Measurements from ENCODE around the gene SRSF10. TPM values are rescaled to one million over a fixed set of nuclear protein-coding genes. Genes with fewer than 3 reads are reported as not detected.

SRSF10 gene
- total RNA-seq, 1 donor from 2014 or later, result 93.7 TPM

- no peaks in the 10 kb centered on the region for H3K9me3 ChIP-seq
- TF ChIP-seq, protein P1, sequence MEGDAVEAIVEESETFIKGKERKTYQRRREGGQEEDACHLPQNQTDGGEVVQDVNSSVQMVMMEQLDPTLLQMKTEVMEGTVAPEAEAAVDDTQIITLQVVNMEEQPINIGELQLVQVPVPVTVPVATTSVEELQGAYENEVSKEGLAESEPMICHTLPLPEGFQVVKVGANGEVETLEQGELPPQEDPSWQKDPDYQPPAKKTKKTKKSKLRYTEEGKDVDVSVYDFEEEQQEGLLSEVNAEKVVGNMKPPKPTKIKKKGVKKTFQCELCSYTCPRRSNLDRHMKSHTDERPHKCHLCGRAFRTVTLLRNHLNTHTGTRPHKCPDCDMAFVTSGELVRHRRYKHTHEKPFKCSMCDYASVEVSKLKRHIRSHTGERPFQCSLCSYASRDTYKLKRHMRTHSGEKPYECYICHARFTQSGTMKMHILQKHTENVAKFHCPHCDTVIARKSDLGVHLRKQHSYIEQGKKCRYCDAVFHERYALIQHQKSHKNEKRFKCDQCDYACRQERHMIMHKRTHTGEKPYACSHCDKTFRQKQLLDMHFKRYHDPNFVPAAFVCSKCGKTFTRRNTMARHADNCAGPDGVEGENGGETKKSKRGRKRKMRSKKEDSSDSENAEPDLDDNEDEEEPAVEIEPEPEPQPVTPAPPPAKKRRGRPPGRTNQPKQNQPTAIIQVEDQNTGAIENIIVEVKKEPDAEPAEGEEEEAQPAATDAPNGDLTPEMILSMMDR (IDR thresholded peaks at IDR 0.05), result no peak
- intact Hi-C loops (cut with DNase I), result no loop called here
- no peak overlapping the region for H3K27ac ChIP-seq
- H3K4me3 ChIP-seq, result no peak overlapping the region
- no peak for ATAC-seq
- H3K4me1 ChIP-seq, result no peaks in the 10 kb centered on the region
- no peaks in the 10 kb centered on the region for H3K27me3 ChIP-seq (ENCODE audit: low read depth)
- no peak for DNase-seq
- no peaks in the 10 kb centered on the region for H3K36me3 ChIP-seq
Observed at GRCh38 chr1:23928789-23929188, 51.3 kb downstream of the SRSF10 start.

GRCh38 chr1:23927097-23927496 lies 53.0 kb downstream of the SRSF10 start:
- H3K9me3 ChIP-seq, result no peaks in the 10 kb centered on the region
- no peaks in the 10 kb centered on the region for H3K27me3 ChIP-seq (ENCODE audit: low read depth)
- H3K4me3 ChIP-seq, result no peak overlapping the region
- TF ChIP-seq, protein P1 (IDR thresholded peaks at IDR 0.05), result no peak
- H3K36me3 ChIP-seq, result no peaks in the 10 kb centered on the region
- no peak for ATAC-seq
- no peaks in the 10 kb centered on the region for H3K4me1 ChIP-seq
- H3K27ac ChIP-seq, result no peak overlapping the region
- intact Hi-C loops (cut with DNase I), result no loop called here
- DNase-seq, result no peak

DNA sequence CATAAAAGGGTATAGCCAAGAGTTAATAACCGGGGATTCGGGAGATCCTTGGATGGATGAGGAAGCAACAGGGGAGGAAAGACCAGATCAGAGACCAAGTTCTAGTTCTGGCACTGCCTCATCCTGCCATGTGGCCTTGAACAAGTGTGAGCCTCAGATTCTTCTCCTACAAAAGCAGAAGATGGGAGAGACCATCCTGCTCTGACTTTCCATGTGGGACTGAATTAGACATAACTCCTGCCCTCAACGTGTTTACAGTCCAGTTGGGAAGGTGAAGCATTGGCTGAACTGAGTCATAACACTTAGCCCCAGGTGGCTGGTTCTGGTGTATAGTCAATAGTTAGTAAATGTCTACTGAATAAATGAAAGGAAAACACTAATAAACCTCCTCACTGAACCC lies 54.8 kb downstream of the SRSF10 start:
- Histone ChIP-seq H3K36me3 (no peaks in the 10 kb centered on the region), H3K9me3 (no peaks in the 10 kb centered on the region), H3K27me3 (ENCODE audit: low read depth) (no peaks in the 10 kb centered on the region), H3K4me3 (no peak overlapping the region), H3K4me1 (peaks cover 7% of the 10 kb centered on the region), H3K27ac (no peak overlapping the region)
- ATAC-seq, result no peak
- TF ChIP-seq, protein P1 (IDR thresholded peaks at IDR 0.05), result no peak
- intact Hi-C loops (cut with DNase I), result no loop called here
- no peak for DNase-seq

DNA sequence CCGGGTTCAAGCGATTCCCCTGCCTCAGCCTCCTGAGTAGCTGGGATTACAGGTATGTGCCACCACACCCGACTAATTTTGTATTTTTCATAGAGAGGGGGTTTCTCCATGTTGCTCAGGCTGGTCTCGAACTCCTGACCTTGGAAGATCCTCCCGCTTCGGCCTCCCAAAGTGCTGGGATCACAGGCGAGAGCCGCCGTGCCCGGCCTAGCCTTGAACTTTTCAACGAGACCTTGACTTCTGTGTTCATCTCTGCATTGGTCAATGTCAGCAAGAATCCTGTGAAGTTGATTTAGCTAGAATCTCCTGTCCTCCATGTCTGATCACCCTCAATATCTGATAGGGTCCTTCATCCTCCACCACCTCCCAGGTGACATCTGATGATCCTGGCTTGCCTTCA lies 55.5 kb downstream of the SRSF10 start:
- Histone ChIP-seq H3K27me3 (ENCODE audit: low read depth) (no peaks in the 10 kb centered on the region), H3K36me3 (no peaks in the 10 kb centered on the region), H3K9me3 (no peaks in the 10 kb centered on the region), H3K4me1 (peaks cover 14% of the 10 kb centered on the region), H3K4me3 (no peak overlapping the region), H3K27ac (no peak overlapping the region)
- intact Hi-C loops (cut with DNase I), result no loop called here
- TF ChIP-seq, protein P1 (IDR thresholded peaks at IDR 0.05), result no peak
- ATAC-seq, result no peak
- no peak for DNase-seq

DNA sequence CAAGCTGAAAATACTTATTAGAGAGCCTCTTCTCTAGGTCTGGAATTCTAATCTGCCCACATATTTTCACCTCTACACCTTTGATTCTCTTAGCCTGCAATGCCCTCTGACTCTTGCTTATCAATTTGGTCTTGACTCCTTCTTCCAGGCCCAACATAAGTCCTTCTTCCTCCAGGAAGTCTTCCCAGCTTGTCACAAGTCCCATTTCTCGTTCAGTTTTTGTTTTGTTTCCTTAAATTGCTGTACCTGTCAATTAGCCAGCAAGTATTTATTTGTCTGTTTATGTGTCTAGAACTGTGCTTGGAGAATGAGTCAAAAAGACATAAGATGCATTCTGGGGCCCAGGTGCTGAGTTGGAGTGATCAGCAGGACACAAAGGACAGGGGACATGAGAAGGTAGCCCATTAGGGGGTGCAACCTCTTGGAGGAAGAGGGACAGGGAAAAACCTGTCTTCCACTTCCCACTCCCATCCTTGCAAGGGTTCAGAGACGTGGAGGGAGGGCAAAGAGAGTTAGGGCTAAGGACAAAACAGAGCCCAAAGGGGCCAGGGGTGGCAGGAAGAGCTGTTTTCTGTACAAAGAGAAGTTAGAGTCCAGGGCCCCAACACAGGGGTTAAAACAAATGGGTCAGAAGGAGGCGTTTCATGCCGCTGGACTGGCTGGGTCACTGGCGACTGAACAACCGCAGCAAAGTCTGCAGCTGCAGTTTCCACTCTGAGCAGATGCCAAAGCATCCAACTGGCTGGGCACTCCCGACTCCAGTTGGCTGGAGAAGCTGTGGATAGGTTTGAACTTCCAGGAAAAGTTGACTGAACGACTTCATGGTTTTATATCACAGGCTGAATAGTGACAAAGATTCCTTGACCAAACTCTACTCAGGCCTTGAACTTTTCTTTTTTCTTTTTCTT lies 56.3 kb downstream of the SRSF10 start:
- no peak for DNase-seq
- no peaks in the 10 kb centered on the region for H3K9me3 ChIP-seq
- intact Hi-C loops (cut with DNase I), result no loop called here
- no peaks in the 10 kb centered on the region for H3K36me3 ChIP-seq
- TF ChIP-seq, protein P1 (IDR thresholded peaks at IDR 0.05), result no peak
- H3K27me3 ChIP-seq (ENCODE audit: low read depth), result no peaks in the 10 kb centered on the region
- no peak for ATAC-seq
- H3K4me1 ChIP-seq, result peaks cover 19% of the 10 kb centered on the region
- no peak overlapping the region for H3K27ac ChIP-seq
- H3K4me3 ChIP-seq, result no peak overlapping the region
